Endothelial cell of umbilical vein (primary cell): ENCODE results near the gene CELSR2.

Source experiments
- CTCF ChIP-seq, 2 donors: IDR thresholded peaks; 1 replicate in 1 of 2; 2 replicates in 1 of 2; pipeline ENCODE4 v1.5.1; 2011; ENCODE audit warnings: low read length in 2 of 2, mild to moderate bottlenecking in 2 of 2, moderate library complexity in 2 of 2, control low read depth in 1 of 2, inconsistent platforms in 1 of 2, low read depth in 1 of 2; ENCODE audit not compliant: insufficient read depth in 1 of 2; ENCODE audit errors: extremely low read depth in 1 of 2
- EZH2 ChIP-seq: IDR thresholded peaks from 2 replicates; pipeline ENCODE4 v1.6.1; 2012; ENCODE audit warnings: borderline replicate concordance, low read depth, mild to moderate bottlenecking, moderate library complexity, low read length, inconsistent platforms; ENCODE audit not compliant: severe bottlenecking
- FOS ChIP-seq: IDR thresholded peaks from 2 replicates; pipeline ENCODE4 v1.6.1; 2011; ENCODE audit warnings: mild to moderate bottlenecking, low read length, moderate library complexity, borderline replicate concordance; ENCODE audit not compliant: insufficient read depth
- GATA2 ChIP-seq: IDR thresholded peaks from 2 replicates; pipeline ENCODE4 v1.7.0; 2011; ENCODE audit warnings: low read depth, mild to moderate bottlenecking, moderate library complexity, mixed read lengths, low read length; ENCODE audit not compliant: insufficient read length, insufficient read depth
- JUN ChIP-seq: IDR thresholded peaks from 2 replicates; pipeline ENCODE4 v1.6.1; 2011; ENCODE audit warnings: borderline replicate concordance, low read depth; ENCODE audit not compliant: insufficient read length, insufficient read depth
- MAX ChIP-seq: IDR thresholded peaks from 2 replicates; pipeline ENCODE4 v1.6.1; 2011; ENCODE audit not compliant: insufficient read depth, insufficient read length
- MYC ChIP-seq: IDR thresholded peaks from one replicate; pipeline ENCODE4 v1.6.1; 2011; ENCODE audit warnings: mild to moderate bottlenecking, low read depth, low read length
- POLR2A ChIP-seq: IDR thresholded peaks from 2 replicates; pipeline ENCODE4 v1.6.1; 2012; ENCODE audit warnings: low read depth, mild to moderate bottlenecking, control low read depth, low read length
- POLR2AphosphoS5 ChIP-seq: IDR thresholded peaks from 2 replicates; pipeline ENCODE4 v1.6.1; 2012; ENCODE audit warnings: low read depth, mild to moderate bottlenecking, control low read depth, low read length, moderate library complexity; ENCODE audit not compliant: insufficient read depth

- no peak for TF ChIP-seq CTCF (IDR thresholded peaks at IDR 0.05; ENCODE audit: extremely low read depth in 1 of 2, insufficient read depth in 1 of 2, low read depth in 1 of 2, low read length in 2 of 2)
- TF ChIP-seq MAX: no peak
- no peak for TF ChIP-seq POLR2A
- TF ChIP-seq POLR2AphosphoS5: no peak
- TF ChIP-seq FOS: no peak
- no peak for TF ChIP-seq MYC
- TF ChIP-seq EZH2: no peak
- no peak for TF ChIP-seq JUN
- no peak for TF ChIP-seq GATA2
Observed at GRCh38 chr1:109272021-109272799, 22.9 kb downstream of the CELSR2 start.
